ENCODE measurements around the gene WRNIP1.

Gene WRNIP1

DNA sequence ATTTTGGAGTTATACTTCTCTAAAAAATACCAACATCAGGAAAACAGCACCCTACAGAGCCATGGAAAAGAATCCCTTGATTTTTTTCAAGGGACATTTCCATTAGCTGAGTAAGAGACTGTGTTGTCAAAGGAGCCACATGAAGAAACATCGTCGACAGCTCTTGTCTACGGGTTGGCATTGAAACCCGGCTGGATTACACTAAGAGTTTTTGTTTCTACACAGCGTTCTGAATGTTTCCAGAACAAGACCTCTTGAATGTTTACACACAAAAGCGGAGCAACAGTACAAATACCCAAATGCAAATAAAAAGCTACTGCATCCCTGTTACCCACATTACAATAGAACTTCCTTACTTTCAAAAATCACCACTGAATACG lies 12.1 kb upstream of the WRNIP1 start:
- no peak for DNase-seq (ENCODE audit: low read depth)
- TF ChIP-seq, protein P1, sequence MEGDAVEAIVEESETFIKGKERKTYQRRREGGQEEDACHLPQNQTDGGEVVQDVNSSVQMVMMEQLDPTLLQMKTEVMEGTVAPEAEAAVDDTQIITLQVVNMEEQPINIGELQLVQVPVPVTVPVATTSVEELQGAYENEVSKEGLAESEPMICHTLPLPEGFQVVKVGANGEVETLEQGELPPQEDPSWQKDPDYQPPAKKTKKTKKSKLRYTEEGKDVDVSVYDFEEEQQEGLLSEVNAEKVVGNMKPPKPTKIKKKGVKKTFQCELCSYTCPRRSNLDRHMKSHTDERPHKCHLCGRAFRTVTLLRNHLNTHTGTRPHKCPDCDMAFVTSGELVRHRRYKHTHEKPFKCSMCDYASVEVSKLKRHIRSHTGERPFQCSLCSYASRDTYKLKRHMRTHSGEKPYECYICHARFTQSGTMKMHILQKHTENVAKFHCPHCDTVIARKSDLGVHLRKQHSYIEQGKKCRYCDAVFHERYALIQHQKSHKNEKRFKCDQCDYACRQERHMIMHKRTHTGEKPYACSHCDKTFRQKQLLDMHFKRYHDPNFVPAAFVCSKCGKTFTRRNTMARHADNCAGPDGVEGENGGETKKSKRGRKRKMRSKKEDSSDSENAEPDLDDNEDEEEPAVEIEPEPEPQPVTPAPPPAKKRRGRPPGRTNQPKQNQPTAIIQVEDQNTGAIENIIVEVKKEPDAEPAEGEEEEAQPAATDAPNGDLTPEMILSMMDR (IDR thresholded peaks at IDR 0.05; ENCODE audit: low read length, missing control alignments): no peak
- no peak overlapping the region for H3K4me3 ChIP-seq (replicated peaks; ENCODE audit: low read depth, low read length)

DNA sequence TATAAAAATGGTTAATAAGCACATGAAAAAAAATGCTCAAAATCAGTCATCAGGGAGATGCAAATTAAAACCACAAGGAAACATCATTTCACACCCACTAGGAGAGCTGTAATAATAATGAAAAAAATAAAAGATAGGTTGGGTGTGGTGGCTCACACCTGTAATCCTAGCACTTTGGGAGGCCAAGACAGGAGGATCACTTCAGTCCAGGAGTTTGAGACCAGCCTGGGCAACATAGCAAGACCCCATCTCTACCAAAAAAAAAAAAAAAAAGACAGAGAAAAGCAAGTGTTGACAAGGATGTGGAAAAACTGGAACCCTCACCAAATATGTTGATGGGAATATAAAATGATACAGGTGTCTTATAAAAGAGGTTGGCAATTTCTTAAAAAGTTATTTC lies 11.4 kb upstream of the WRNIP1 start:
- H3K4me3 ChIP-seq (replicated peaks; ENCODE audit: low read depth, low read length): no peak overlapping the region
- no peak for DNase-seq (ENCODE audit: low read depth)
- TF ChIP-seq, protein P1 (IDR thresholded peaks at IDR 0.05; ENCODE audit: low read length, missing control alignments): no peak

GRCh38 chr6:2754393-2754792 lies 10.8 kb upstream of the WRNIP1 start:
- TF ChIP-seq, protein P1 (IDR thresholded peaks at IDR 0.05; ENCODE audit: low read length, missing control alignments): no peak
- H3K4me3 ChIP-seq (replicated peaks; ENCODE audit: low read depth, low read length): no peak overlapping the region

DNA sequence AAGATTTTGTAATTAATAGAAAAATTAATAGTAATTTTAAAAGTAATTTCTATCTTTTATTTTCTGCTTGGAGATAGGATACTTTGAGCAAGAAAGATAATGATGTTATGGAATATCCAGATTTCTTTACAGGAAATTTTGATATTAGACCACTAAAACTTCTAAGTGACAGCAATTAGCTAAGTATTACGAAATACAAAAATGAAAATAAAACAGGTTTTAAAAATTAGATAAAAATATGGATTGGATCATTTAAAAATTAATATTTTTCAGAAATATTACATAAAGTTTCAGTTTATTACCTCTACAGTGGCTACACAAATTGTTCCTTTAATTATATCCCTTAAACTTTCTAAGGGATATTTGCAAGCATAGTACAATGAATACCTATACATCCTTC lies 10.3 kb upstream of the WRNIP1 start:
- DNase-seq (ENCODE audit: low read depth): no peak
- TF ChIP-seq, protein P1 (IDR thresholded peaks at IDR 0.05; ENCODE audit: low read length, missing control alignments): no peak
- H3K4me3 ChIP-seq (replicated peaks; ENCODE audit: low read depth, low read length): no peak overlapping the region

More at GRCh38 chr6:2754393-2754792, 10.8 kb upstream of the WRNIP1 start:
- no peak for DNase-seq (ENCODE audit: low read depth)

- TF ChIP-seq, protein P1 (IDR thresholded peaks at IDR 0.05; ENCODE audit: low read length, missing control alignments): no peak
- no peak for DNase-seq (ENCODE audit: low read depth)
Observed at GRCh38 chr6:2755456-2755855, 9.7 kb upstream of the WRNIP1 start.

DNA sequence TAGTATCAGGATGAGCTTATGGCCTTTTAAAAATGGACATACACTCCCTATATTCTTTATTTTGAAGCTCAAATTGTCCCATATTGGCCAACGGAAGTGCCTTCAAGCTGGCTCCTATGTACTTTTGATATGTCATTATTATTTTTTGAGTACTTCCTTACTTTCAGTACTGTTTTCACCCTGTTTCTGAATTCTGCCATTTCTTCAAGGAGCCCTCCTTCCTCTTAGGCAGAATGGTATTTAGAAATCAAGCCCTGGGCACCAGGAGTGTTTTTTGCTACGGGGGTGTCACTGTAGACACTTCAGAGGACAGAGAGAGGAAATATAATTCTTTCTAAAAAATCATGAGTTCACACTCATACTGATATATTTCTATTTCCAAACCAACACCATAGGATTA lies 9.0 kb upstream of the WRNIP1 start:
- H3K4me3 ChIP-seq (replicated peaks; ENCODE audit: low read depth, low read length): no peak overlapping the region
- TF ChIP-seq, protein P1 (IDR thresholded peaks at IDR 0.05; ENCODE audit: low read length, missing control alignments): no peak
- no peak for DNase-seq (ENCODE audit: low read depth)

More at GRCh38 chr6:2755456-2755855, 9.7 kb upstream of the WRNIP1 start:
- no peak overlapping the region for H3K4me3 ChIP-seq (replicated peaks; ENCODE audit: low read depth, low read length)

GRCh38 chr6:2756687-2757224 lies 8.4 kb upstream of the WRNIP1 start:
- no peak overlapping the region for H3K4me3 ChIP-seq (replicated peaks; ENCODE audit: low read depth, low read length)
- TF ChIP-seq, protein P1 (IDR thresholded peaks at IDR 0.05; ENCODE audit: low read length, missing control alignments): no peak
- no peak for DNase-seq (ENCODE audit: low read depth)

All from fibroblast of pulmonary artery (primary cell).